HG03575 (cell line): Measurements from ENCODE around the gene ZDHHC24.
"Not testable (repeated sequence)": the region's sequence is repeated elsewhere in the genome, so short reads cannot be mapped to it uniquely, and the experiment has no call there.

ENCODE experiments used
- ATAC-seq: cut with Tn5 transposase; IDR thresholded peaks from one replicate; pipeline ENCODE4 v1.9.1; 2021; ENCODE audit not compliant: unreplicated experiment, insufficient number of reproducible peaks, low FRiP score; ENCODE audit errors: extremely low read depth

Gene ZDHHC24

DNA sequence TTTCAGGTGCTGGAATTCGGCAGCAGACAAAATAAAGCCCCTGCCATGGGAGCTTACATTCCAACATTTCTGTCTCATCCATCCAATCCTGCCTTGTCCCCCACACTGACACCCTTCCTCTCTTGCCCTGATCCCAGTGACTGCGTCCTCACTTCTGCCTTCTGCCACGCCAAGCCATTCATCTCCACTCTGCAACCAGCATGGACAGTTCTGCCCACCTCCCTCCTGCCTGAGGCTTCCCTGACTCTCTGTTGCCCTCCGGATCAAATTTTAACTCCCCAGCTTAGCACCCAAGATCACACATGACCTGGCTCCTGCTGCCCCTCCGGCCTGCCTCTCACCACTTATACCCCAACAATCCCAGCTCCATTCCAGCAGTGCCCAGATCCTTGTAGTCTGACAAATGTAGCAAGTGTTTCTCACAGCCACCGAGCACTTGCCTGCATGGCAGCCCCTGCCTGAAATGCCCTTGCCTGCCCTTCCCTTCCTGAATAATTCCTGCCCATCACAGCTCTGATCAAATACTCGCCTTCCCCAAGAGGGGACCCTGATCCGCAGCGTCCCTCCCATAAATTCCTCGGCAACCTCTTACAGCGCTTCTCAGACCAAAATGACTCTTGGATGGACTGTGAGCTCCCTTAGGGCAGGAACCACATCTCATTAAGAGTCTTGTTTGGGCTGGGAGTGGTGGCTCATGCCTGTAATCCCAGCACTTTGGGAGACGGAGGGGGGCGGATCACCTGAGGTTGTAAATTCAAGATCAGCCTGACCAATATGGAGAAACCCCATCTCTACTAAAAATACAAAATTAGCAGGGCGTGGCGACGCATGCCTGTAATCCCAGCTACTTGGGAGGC is 3.2 kb upstream of the ZDHHC24 start:
- no peak for ATAC-seq

DNA sequence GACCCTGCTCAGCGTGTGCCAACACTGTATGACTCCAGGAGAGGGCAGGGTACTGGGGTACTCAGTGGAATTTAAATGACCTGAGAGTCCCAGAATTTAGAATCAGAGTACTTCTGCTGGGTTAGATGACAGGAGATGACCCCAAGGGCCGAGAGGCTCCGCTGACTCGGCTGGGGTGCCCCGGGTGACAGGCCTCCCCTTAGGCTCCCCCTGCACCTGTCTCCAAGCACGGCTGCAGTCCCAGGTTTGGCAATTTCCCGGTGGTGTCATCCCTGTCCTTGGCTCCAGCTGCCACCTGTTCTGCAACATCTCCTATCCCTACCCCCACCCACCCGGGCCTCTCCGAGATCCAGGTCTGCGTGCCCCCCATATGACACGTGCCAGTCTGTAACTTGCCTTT is 2.2 kb upstream of the ZDHHC24 start:
- no peak for ATAC-seq

DNA sequence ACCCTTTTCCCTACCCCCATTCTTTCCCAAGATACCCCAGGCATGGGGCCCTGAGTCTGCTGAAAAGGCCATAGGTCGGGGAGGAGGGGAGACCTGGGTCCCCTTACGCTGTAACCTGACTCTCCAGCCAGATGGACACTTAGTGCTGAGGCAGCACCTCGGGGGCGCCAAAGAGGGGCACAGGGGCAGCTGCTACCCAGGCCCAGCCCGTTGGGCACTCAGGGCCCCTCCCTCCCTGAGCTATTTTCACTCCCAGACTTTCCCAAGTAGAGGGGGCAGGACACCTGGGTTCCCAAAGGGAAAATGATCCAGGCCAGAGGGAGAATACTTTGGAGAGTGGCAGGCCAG is 1.8 kb upstream of the ZDHHC24 start:
- ATAC-seq = no peak

DNA sequence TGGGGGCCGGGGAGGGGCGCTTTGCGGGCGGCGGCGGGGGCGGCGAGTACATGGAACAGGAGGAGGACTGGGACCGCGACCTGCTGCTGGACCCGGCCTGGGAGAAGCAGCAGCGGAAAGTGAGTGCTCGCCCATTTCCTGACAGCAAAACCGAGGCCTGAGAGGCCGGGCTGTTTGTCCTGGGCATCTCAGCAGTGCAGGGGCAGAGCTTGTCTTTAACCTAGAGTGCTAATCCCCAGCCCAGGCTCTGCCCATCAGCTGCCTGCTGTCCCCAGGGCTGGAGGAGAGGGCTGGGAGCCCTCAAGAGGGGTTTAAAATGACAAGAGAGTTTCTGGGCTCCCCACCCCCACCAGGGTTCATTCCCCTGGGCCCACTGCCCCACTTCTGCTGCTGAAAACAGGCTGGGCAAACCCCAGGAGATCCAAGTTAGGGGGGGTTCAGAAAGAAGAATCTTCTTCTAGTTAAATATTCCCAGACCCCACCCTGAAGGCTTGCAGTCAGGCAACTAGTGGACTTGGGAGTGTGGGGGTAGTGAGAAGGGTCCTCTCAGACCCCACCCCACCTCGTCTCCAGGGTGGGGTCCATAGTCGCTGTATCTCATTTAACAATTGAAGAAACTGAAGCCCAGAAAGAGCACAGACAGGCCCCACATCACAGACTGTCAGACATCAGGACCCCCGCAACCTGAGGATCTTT is 1.3 kb upstream of the ZDHHC24 start:
- no peak for ATAC-seq

DNA sequence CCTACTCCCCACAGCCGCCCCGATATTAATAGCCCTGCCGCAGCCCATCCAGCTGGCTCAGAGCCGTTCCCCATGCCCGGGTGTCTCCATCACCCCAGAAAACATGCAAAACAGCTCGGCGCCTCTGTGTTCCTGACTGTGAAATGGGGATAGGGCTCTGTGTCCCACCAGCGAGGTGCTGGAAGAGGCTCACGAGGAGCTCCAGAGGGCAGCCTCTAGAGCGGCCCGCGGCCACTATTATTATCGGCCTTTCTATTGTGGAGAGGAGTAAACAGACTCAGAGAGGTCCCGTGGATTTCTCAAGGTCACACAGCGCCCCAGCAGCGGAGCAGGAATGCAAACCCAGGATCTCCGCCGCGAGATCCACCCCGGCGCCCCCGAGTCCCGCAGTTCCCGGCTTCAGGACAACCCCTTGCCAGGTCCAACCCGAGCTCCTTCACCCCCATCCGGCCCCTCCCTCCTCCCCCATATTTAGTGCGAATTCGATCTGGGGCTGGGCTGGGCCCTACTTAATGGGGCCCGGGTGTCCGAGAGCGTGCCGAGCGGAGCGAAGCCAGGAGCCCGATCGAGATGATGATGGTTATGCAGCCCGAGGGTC is 619 bp upstream of the ZDHHC24 start, which contains the start of gene ACTN3:
ACTN3 (plus strand) TSS at position 536 of the 598 bp plus-strand sequence; CDS start at position 571, 35 bp downstream.
- ATAC-seq = no peak

DNA sequence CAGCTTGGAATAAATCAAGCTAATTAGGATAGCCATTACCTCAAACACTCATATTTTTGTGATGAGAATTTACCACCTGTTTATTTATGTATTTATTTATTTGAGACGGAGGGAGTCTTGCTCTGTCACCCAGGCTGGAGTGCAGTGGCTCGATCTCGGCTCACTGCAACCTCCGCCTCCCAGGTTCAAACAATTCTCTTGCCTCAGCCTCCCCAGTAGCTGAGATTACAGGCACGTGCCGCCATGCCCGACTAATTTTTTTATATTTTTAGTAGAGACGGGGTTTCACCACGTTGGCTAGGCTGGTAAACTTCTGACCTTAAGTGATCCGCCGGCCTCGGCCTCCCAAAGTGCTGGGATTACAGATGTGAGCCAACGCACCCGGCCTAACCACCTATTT is 896 bp downstream of the ZDHHC24 start:
- ATAC-seq = not testable (repeated sequence)

DNA sequence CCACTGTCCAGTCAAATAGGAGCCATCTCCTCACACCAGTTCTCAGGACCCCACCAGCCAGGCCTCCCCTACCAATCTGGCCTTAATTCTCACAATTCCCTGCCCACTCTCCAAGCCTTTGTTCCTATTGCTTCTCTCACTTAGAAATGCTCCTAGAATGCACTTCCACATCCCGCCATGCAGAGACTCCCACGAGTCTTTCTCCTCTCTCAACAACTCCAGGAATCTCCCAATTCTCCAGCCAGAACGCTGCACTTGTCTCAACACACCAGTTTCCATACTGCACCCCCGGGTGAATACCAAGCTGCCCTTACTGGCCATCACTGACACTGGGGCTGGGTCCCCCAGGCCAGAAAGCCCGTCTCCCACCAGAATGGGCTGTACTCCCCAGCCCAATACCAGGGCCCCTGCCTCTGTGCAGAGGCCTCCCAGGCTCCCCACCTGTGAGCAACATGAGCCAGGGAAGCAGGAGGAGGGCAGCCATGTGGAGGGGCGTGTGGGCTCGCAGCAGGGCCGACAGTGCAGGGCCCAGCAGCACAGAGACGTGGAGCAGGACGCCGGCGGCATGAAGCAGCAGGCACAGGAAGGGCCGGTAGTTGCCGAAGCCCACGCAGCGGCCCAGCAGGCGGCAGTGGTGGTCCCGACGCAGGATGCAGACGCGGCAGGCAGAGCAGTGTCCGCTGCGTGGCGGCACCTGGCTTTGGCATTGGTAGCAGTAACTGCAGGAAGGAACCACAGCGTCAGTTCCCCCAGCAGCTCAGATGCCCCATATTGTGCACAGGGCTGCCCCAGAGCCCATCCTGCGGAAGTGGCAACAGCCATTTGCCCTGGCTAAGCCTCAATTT is 2.4 kb downstream of the ZDHHC24 start:
- ATAC-seq = no peak

DNA sequence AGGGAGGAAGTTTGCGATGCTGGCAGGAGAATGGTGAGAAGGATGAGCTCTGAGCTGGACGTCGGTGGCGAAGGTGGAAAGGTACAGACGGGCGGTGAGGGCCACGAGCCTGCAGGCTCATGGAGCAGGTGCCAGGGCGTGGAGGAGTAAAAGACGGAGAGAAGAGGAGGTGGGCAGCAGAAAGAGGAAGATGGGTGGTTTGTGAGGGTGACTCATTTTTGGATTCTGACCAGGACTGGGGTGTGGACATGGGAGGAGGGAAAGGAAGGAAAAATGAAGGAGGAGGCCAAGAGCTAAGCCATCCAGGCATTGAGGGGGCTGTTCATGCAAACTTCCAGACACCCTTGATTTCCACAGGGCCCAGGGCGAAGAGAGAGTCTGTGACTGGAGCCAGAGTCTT is 3.5 kb downstream of the ZDHHC24 start:
- no peak for ATAC-seq

DNA sequence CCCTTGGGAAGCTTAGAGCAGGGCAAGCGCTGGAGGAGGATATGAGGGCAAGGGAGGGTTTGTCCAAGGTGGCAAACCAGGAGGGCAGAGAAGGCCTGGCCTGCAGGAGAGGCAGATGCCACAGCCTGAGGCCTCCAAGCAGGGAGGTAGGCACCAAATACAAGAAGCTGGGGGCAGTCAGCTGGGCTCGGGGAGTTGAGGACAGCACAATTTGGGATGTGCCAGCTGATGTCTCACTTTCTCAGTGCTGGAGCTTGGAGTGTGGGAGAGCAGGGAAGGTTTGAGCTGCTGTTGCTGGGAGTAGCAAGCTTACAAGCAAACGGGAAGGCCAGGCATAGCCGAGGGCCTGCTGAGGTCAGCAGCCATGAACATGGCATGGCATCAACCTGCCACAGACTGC is 4.0 kb downstream of the ZDHHC24 start:
- no peak for ATAC-seq

DNA sequence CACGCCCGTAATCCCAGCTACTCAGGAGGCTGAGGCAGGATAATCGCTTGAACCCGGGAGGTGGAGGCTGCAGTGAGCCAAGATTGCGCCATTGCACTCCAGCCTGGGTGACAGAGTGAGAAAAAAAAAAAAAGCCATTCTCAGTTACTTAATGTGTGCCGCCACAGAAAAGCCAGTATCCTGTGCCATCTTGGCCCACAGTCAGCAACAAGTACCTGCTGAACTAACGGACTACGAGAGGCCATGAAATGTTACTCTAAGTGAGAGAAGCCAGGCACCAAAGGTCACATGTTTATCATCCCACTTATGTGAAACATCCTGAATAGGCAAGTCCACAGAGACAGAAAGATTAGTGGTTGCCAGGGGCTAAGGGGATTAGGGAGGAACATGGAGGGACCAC is 5.2 kb downstream of the ZDHHC24 start:
- not testable (repeated sequence) for ATAC-seq

DNA sequence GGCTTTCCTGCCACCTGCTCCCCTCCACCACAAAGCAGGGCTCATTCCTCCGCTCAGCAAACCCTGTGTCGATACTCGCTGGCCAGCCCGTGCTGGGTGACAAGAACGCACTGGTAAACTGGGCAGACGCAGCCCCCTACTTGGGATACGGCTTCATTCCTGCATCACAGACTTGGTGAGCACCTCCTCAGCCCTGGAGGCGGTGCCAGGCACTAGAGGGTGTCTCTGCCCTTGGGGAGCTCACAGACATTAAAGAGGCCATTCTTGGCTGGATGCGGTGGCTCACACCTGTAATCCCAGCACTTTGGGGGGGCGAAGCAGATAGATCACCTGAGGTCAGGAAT is 6.0 kb downstream of the ZDHHC24 start:
- ATAC-seq = no peak

DNA sequence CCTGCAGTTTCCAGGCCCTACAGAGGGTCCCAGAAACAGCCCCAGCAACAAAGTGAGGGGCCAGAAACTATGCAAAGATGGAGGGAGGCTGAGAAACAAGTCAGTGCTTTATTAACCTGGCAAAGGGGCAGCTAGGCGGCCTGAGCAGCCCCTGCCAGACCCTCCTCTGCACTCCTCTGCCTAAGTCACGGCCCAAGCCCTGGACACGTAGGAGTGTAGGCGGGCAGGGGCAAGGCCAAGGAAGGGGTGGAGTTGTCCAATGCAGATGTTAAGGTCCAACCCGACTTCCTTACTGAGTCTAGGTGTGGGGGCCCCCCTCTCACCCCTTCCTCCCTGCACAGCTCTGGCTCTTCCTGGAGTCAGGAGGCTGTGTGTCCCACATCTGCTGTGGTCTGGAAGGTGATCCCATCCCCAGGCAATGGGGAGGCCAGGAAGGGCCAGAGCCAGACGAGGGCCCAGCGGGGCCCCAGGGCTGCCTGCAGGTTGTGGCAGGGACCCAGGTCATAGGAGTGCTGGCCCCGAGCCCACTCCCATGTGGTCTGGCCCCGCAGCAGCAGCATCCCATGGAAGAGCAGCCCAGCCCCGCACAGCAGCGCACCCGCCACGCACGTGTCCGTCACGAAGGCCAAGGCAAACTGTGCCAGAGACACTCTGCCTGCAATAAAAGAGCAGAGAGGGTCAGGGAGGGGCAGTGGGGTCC is 6.5 kb downstream of the ZDHHC24 start:
- ATAC-seq = no peak

DNA sequence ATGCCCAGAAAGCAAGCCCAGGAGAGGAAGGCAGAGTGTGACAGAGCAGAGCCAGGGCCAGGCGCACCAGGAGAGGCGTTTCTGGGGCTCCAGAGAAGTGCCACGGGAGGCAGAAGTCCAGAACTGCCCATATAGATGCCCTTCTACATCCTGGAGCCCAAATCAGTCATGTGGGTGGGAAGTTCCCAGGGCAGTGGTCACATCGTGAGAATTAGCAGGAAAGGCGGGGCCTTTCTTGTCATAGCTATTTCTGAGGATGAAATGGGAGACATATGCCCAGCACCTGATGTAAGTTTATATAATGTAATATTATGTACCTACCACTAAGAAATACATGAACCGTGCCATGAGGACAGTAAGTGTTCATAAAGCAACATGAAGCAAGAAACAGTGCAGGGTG is 13.1 kb downstream of the ZDHHC24 start:
- ATAC-seq = no peak

DNA sequence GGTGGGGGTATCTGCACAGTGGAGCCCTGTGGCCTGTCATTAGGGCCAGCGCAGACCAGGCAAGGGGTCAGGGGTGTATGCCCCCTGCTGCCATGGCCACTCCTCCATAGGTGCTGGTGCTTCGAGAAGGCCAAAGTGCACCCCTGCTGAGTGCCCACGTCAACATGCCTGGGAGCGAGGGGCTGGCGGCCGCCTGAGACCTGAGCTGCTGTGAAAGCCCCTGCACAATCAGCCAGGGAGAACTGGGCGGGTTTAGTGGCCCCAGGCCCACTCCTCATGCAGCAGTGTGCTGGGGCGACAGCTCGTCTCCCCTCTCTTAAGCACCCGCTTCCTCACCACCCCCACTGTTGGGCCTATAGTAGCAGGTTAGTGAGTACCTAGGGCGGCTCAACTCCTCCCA is 14.0 kb downstream of the ZDHHC24 start:
- ATAC-seq = no peak

DNA sequence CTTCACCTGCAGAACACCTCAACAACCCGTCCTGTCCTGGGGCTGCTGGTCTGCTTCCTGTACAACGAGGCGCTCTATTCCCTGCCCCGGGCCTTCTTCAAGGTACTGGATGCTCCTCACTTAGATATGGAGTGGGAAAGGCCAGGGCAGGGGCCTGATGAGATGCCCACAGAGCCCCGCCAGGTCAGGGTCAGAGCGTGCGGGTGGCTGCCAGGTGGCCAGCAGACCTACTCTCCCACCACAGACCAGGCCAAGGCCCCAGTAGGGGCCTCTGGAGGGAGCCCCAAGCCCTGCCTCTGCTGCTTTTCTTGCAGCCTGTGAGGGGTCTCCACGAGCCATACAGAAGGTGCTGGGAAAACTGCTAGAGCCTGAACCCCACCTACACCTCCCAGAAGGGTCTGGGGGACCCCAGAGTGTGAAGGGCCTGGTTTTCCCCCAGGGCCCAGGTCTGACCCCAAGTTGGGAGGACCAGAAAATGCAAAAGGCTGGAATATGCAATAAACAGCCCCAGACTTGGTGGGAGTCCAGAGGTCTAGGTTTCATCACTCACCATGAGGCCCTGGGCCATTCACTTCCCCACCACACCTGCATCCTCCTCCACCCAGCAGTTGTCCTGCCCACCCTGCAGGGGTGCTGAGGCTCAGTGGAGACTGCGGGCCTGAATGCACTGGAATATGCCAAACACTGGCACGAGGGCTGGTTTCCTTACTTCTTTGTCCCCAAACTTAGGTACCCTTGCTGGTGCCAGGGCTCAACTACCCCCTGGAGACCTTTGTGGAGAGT is 14.7 kb downstream of the ZDHHC24 start:
- ATAC-seq = no peak

DNA sequence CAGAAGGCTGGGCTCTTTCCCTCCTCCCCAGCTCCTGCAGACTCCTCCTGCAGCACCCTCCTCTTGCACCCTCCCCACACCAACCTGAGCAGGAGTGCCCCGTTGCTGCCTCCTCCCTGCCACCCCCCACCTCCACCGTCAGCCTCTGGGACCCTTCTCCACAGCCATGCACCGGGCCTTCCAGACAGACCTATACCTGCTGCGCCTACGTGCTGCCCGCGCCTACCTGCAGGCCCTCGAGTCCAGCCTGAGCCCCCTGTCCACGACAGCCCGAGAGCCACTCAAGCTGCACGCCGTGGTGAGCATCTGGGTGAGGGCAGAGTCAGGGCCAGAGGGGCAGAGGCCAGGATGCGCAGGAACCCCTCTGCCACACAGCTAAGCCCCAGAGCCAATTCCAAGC is 16.2 kb downstream of the ZDHHC24 start:
- no peak for ATAC-seq

DNA sequence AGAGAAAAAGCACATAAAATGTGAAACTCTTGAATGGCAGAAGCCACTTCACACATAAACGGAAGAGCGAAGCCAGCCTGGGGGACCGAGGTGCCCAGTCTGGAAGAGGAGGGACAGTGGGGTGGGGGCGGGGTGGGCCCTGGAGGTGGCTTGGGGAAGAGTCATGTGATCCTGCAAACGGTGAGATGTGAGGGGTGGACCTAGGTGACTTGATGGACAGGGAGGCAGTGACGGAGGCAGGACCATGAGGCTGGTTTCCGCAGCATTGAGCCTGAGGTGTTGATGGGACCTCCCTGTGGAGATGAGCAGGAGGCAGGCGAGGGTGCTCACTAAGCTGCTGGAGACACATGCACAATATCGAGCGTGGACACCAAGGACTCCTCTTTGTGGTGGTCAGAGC is 16.8 kb downstream of the ZDHHC24 start:
- no peak for ATAC-seq
